Mesenchymal stem cell (in vitro differentiated cells and primary cell): ENCODE results near the gene LTB4R.

Source experiments
- DNase-seq: peaks from one replicate; pipeline ENCODE4 v3.0.0-alpha.2; 2013
- H2AFZ ChIP-seq: one replicate; pipeline ENCODE4 v1.6.1; 2013; ENCODE audit warnings: low read depth, mild to moderate bottlenecking, control low read depth, inconsistent platforms, low read length, moderate library complexity
- H2AK5ac ChIP-seq: 2 replicates; pipeline ENCODE4 v1.6.1; 2013; ENCODE audit warnings: low read length, moderate library complexity, mild to moderate bottlenecking, inconsistent platforms; ENCODE audit not compliant: severe bottlenecking
- H2BK120ac ChIP-seq: one replicate; pipeline ENCODE4 v1.6.1; 2013; ENCODE audit warnings: low read depth, mild to moderate bottlenecking, inconsistent platforms, low read length, moderate library complexity
- H2BK12ac ChIP-seq, 2 experiments: one replicate each; pipeline ENCODE4 v1.6.1; 2013; ENCODE audit warnings: inconsistent platforms in 2 of 2, low read length in 2 of 2, mild to moderate bottlenecking in 2 of 2, moderate library complexity in 2 of 2, control low read depth in 1 of 2
- H2BK15ac ChIP-seq: one replicate; pipeline ENCODE4 v1.6.1; 2013; ENCODE audit warnings: mild to moderate bottlenecking, low read depth, inconsistent platforms; ENCODE audit not compliant: poor library complexity, severe bottlenecking
- H2BK5ac ChIP-seq: 2 replicates; pipeline ENCODE4 v1.6.1; 2013; ENCODE audit warnings: low read depth, mild to moderate bottlenecking, low read length, control low read depth, inconsistent platforms; ENCODE audit not compliant: poor library complexity, severe bottlenecking
- H3K14ac ChIP-seq, 2 experiments: one replicate each; pipeline ENCODE4 v1.6.1; 2013; ENCODE audit warnings: inconsistent platforms in 2 of 2, low read length in 2 of 2, control low read depth in 1 of 2, mild to moderate bottlenecking in 1 of 2, moderate library complexity in 1 of 2
- H3K18ac ChIP-seq, 2 experiments: one replicate each; pipeline ENCODE4 v1.6.1; 2013; ENCODE audit warnings: inconsistent platforms in 2 of 2, low read length in 2 of 2, control low read depth in 1 of 2, low read depth in 1 of 2, mild to moderate bottlenecking in 1 of 2
- H3K23ac ChIP-seq, 2 experiments: one replicate each; pipeline ENCODE4 v1.6.1; 2013; ENCODE audit warnings: inconsistent platforms in 2 of 2, low read length in 2 of 2, mild to moderate bottlenecking in 2 of 2, moderate library complexity in 2 of 2, control low read depth in 1 of 2
- H3K27ac ChIP-seq: 2 replicates; pipeline ENCODE4 v1.5.1; 2013; ENCODE audit warnings: mild to moderate bottlenecking, moderate library complexity, low read length, control low read depth, inconsistent platforms; ENCODE audit not compliant: poor library complexity, severe bottlenecking
- H3K27me3 ChIP-seq, 2 experiments: 2 replicates each; pipeline versions ENCODE4 v1.6.1 to v1.7.0; 2013; ENCODE audit warnings: low read length in 2 of 2, mild to moderate bottlenecking in 2 of 2, moderate library complexity in 2 of 2, control low read depth in 1 of 2, inconsistent platforms in 1 of 2; ENCODE audit not compliant: control insufficient read depth in 1 of 2, insufficient read depth in 1 of 2
- H3K36me3 ChIP-seq, 2 experiments: 2 replicates each; pipeline versions ENCODE4 v1.6.1 to v1.7.0; 2013; ENCODE audit warnings: low read length in 2 of 2, control low read depth in 1 of 2, inconsistent platforms in 1 of 2, low read depth in 1 of 2, mild to moderate bottlenecking in 1 of 2; ENCODE audit not compliant: insufficient read depth in 2 of 2, control insufficient read depth in 1 of 2
- H3K4ac ChIP-seq, 2 experiments: one replicate each; pipeline ENCODE4 v1.6.1; 2013; ENCODE audit warnings: inconsistent platforms in 2 of 2, low read length in 2 of 2, mild to moderate bottlenecking in 2 of 2, moderate library complexity in 2 of 2, control low read depth in 1 of 2, low read depth in 1 of 2
- H3K4me1 ChIP-seq: 2 replicates; pipeline ENCODE4 v1.6.1; 2013; ENCODE audit warnings: low read depth, low read length, control low read depth; ENCODE audit not compliant: control insufficient read depth, insufficient read depth
- H3K4me2 ChIP-seq: 2 replicates; pipeline ENCODE4 v1.6.1; 2013; ENCODE audit warnings: low read length, mild to moderate bottlenecking, inconsistent platforms; ENCODE audit not compliant: poor library complexity, severe bottlenecking
- H3K4me3 ChIP-seq, 2 experiments: 2 replicates each; pipeline versions ENCODE4 v1.5.1 to v1.7.0; 2013; ENCODE audit warnings: low read length in 2 of 2, mild to moderate bottlenecking in 2 of 2, control low read depth in 1 of 2, low read depth in 1 of 2; ENCODE audit not compliant: insufficient read depth in 1 of 2
- H3K79me1 ChIP-seq: replicated peaks from 2 replicates; pipeline ENCODE4 v1.6.1; 2013; ENCODE audit warnings: mild to moderate bottlenecking, control low read depth, low read length, inconsistent platforms; ENCODE audit not compliant: poor library complexity, severe bottlenecking
- H3K9ac ChIP-seq: 2 replicates; pipeline ENCODE4 v1.7.0; 2013; ENCODE audit warnings: mild to moderate bottlenecking, low read length, moderate library complexity
- H3K9me3 ChIP-seq: 2 replicates; pipeline ENCODE4 v1.7.0; 2013; ENCODE audit warnings: mild to moderate bottlenecking, low read length; ENCODE audit not compliant: control insufficient read depth
- H4K8ac ChIP-seq: one replicate; pipeline ENCODE4 v1.6.1; 2013; ENCODE audit warnings: inconsistent platforms, mild to moderate bottlenecking, low read length, moderate library complexity
- H4K91ac ChIP-seq: one replicate; pipeline ENCODE4 v1.6.1; 2013; ENCODE audit warnings: mild to moderate bottlenecking, low read length, inconsistent platforms
- WGBS: methylation state at CpG from one replicate; pipeline ENCODE4 v1.1.7; 2013; ENCODE audit warnings: mixed read lengths; 5-methylcytosine and 5-hydroxymethylcytosine counted together

The LTB4R gene

GRCh38 chr14:24274101-24274543 lies 37.2 kb upstream of the LTB4R start:
- H3K23ac ChIP-seq = no peak overlapping the region
- H3K14ac ChIP-seq = no peak overlapping the region
- no peak overlapping the region for H3K9ac ChIP-seq
- H3K79me1 ChIP-seq = peaks cover 41% of the 10 kb centered on the region
- no peak overlapping the region for H3K4ac ChIP-seq
- H2BK5ac ChIP-seq = no peak overlapping the region
- H3K36me3 ChIP-seq = peaks cover 12 to 13% of the 10 kb centered on the region in 2 experiments
- peaks cover 6% of the 10 kb centered on the region for H3K4me1 ChIP-seq
- H3K18ac ChIP-seq = no peak overlapping the region
- H4K91ac ChIP-seq = no peak overlapping the region
- no peaks in the 10 kb centered on the region for H3K9me3 ChIP-seq
- H2AFZ ChIP-seq = no peak overlapping the region
- no peak overlapping the region for H2BK15ac ChIP-seq
- H3K4me3 ChIP-seq = no peak overlapping the region
- H3K27ac ChIP-seq = no peak overlapping the region
- no peak overlapping the region for H4K8ac ChIP-seq
- H3K4me2 ChIP-seq = no peak overlapping the region
- WGBS = 91% methylated on average over 3 of the region's 3 CpGs
- H2AK5ac ChIP-seq = no peak overlapping the region
- H2BK120ac ChIP-seq = no peak overlapping the region
- no peak for DNase-seq
- H2BK12ac ChIP-seq = no peak overlapping the region
- H3K27me3 ChIP-seq = no peaks in the 10 kb centered on the region

- H3K27ac ChIP-seq = no peak overlapping the region
- no peaks in the 10 kb centered on the region for H3K27me3 ChIP-seq
- H3K23ac ChIP-seq = no peak overlapping the region
- no peak overlapping the region for H3K18ac ChIP-seq
- H3K9ac ChIP-seq = peak overlapping the region; percentile 30
- H4K8ac ChIP-seq = no peak overlapping the region
- peaks cover 31% of the 10 kb centered on the region for H3K79me1 ChIP-seq
- H3K9me3 ChIP-seq = no peaks in the 10 kb centered on the region
- no peak overlapping the region for H2BK120ac ChIP-seq
- H2BK15ac ChIP-seq = no peak overlapping the region
- H3K14ac ChIP-seq = no peak overlapping the region
- H3K36me3 ChIP-seq = no peaks in the 10 kb centered on the region
- DNase-seq = no peak
- H3K4me1 ChIP-seq = no peaks in the 10 kb centered on the region
- no peak overlapping the region for H3K4ac ChIP-seq
- H4K91ac ChIP-seq = no peak overlapping the region
- H2BK5ac ChIP-seq = no peak overlapping the region
- WGBS = 94% methylated on average over 6 of the region's 6 CpGs
- H2AK5ac ChIP-seq = no peak overlapping the region
- no peak overlapping the region for H2BK12ac ChIP-seq
- no peak overlapping the region for H3K4me2 ChIP-seq
- H2AFZ ChIP-seq = no peak overlapping the region
- H3K4me3 ChIP-seq = no peak overlapping the region
These were observed 34.2 kb upstream of the LTB4R start for GRCh38 chr14:24277071-24277470.

- Histone ChIP-seq H3K4me1 (peaks cover 2% of the 10 kb centered on the region), H2AK5ac (no peak overlapping the region)
- no peak for DNase-seq
These were observed 33.5 kb upstream of the LTB4R start for GRCh38 chr14:24277606-24278321.

GRCh38 chr14:24278424-24278823 lies 32.9 kb upstream of the LTB4R start:
- Histone ChIP-seq H3K4ac (no peak overlapping the region), H3K4me2 (no peak overlapping the region), H3K4me1 (peaks cover 5% of the 10 kb centered on the region), H3K36me3 (no peaks in the 10 kb centered on the region), H3K14ac (no peak overlapping the region), H2BK5ac (no peak overlapping the region), H2AFZ (no peak overlapping the region), H2AK5ac (no peak overlapping the region), H3K18ac (no peak overlapping the region), H3K9me3 (no peaks in the 10 kb centered on the region), H3K27ac (no peak overlapping the region), H2BK120ac (no peak overlapping the region), H3K27me3 (no peaks in the 10 kb centered on the region), H2BK15ac (no peak overlapping the region), H4K91ac (no peak overlapping the region), H3K23ac (no peak overlapping the region), H3K79me1 (peaks cover 28% of the 10 kb centered on the region), H2BK12ac (no peak overlapping the region), H4K8ac (no peak overlapping the region), H3K4me3 (no peak overlapping the region), H3K9ac (no peak overlapping the region)
- 94% methylated on average over 5 of the region's 5 CpGs for WGBS
- DNase-seq = no peak

More at GRCh38 chr14:24277606-24278321, 33.5 kb upstream of the LTB4R start:
- 92% methylated on average over 11 of the region's 11 CpGs for WGBS
- no peaks in the 10 kb centered on the region for H3K9me3 ChIP-seq
- no peaks in the 10 kb centered on the region for H3K27me3 ChIP-seq
- no peak overlapping the region for H3K4ac ChIP-seq
- H3K23ac ChIP-seq = no peak overlapping the region
- H3K14ac ChIP-seq = no peak overlapping the region
- peaks cover 28% of the 10 kb centered on the region for H3K79me1 ChIP-seq
- no peak overlapping the region for H4K91ac ChIP-seq
- no peak overlapping the region for H3K4me3 ChIP-seq
- H2BK12ac ChIP-seq = no peak overlapping the region
- H4K8ac ChIP-seq = no peak overlapping the region
- peak overlapping the region; percentile 30 for H3K9ac ChIP-seq
- no peak overlapping the region for H2BK120ac ChIP-seq
- H2BK5ac ChIP-seq = no peak overlapping the region
- no peak overlapping the region for H3K27ac ChIP-seq
- no peak overlapping the region for H3K4me2 ChIP-seq
- no peak overlapping the region for H3K18ac ChIP-seq
- H2BK15ac ChIP-seq = no peak overlapping the region
- H3K36me3 ChIP-seq = no peaks in the 10 kb centered on the region
- no peak overlapping the region for H2AFZ ChIP-seq
